OCI-LY7 (cell line): ENCODE data around the gene RUNX1.

ENCODE experiments used
- EZH2phosphoT487 ChIP-seq: fragments of 200-600 bp; sonication (generic); IDR thresholded peaks from 2 replicates; pipeline ENCODE4 v1.6.1; 2018; ENCODE audit warnings: low read depth, borderline replicate concordance, mild to moderate bottlenecking, mixed run types, antibody characterized with exemption, low read length, moderate library complexity, mixed read lengths
- TF ChIP-seq, protein P1 (sequence below): fragments of 200-600 bp; sonication (generic); conservative IDR thresholded peaks from 2 replicates; pipeline ENCODE4 v1.5.1; 2014; ENCODE audit warnings: mild to moderate bottlenecking, antibody characterized with exemption, low read length, moderate library complexity, mixed read lengths

DNA sequence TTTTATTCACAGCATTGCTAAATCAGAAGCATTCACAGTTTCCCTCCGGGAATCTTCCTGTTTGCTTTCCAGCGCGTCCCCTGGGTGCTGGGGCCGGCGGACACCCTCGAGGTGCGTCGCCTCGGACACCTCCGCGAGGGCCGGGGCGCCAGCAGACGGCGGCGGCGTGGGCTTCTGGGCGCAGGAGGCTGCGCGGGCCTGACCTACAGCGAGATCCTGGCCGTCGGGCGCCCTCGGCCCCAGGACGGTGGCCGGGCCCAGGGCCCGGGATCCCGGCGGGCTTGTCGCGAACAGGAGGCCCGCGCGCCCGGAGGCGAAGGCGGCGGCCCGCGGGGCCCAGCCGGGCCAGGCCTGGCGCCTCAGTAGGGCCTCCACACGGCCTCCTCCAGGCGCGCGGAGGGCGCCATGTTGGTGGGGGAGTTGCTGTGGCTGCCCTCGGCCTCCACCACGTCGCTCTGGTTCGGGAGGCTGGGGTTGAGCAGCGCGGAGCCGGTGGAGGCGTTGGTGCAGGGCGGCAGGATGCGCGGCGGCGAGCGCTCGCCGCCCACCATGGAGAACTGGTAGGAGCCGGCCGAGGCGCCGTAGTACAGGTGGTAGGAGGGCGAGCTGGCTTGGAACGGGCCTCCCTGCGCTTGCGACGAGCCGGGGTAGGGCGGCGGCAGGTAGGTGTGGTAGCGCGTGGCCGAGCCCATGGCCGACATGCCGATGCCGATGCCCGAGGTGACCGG lies 257.2 kb downstream of the RUNX1 start:
- TF ChIP-seq, protein P1, sequence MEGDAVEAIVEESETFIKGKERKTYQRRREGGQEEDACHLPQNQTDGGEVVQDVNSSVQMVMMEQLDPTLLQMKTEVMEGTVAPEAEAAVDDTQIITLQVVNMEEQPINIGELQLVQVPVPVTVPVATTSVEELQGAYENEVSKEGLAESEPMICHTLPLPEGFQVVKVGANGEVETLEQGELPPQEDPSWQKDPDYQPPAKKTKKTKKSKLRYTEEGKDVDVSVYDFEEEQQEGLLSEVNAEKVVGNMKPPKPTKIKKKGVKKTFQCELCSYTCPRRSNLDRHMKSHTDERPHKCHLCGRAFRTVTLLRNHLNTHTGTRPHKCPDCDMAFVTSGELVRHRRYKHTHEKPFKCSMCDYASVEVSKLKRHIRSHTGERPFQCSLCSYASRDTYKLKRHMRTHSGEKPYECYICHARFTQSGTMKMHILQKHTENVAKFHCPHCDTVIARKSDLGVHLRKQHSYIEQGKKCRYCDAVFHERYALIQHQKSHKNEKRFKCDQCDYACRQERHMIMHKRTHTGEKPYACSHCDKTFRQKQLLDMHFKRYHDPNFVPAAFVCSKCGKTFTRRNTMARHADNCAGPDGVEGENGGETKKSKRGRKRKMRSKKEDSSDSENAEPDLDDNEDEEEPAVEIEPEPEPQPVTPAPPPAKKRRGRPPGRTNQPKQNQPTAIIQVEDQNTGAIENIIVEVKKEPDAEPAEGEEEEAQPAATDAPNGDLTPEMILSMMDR, result no peak
- no peak for TF ChIP-seq EZH2phosphoT487
